ENCODE measurements around the gene LBHD1.

LBHD1 gene

GRCh38 chr11:62673196-62673525, 1.1 kb upstream of the LBHD1 start:
- H3K9me3 ChIP-seq (ENCODE audit: low read depth, low read length) = no peaks in the 10 kb centered on the region
- peak overlapping the region; percentile 45 for H3K9ac ChIP-seq (ENCODE audit: insufficient read length)
- peaks cover 28% of the 10 kb centered on the region for H3K36me3 ChIP-seq (ENCODE audit: insufficient read depth, low read length)
- no peak for DNase-seq (ENCODE audit: low read depth, low spot score)
- no peak overlapping the region for H3K4me3 ChIP-seq
- TF ChIP-seq EZH2 (IDR thresholded peaks at IDR 0.05) (no peak), POLR2AphosphoS5 (IDR thresholded peaks at IDR 0.05; ENCODE audit: borderline replicate concordance, low read depth, low read length) (no peak), FOXP2 (optimal IDR thresholded peaks at IDR 0.05; ENCODE audit: control extremely low read depth, extremely low read length, insufficient read depth) (no peak)
- peak overlapping the region; percentile 14; the same call in 1 of the 2 replicates for H3K27ac ChIP-seq

- TF ChIP-seq FOXP2 (optimal IDR thresholded peaks at IDR 0.05; ENCODE audit: control extremely low read depth, extremely low read length, insufficient read depth) (no peak), POLR2AphosphoS5 (IDR thresholded peaks at IDR 0.05; ENCODE audit: borderline replicate concordance, low read depth, low read length) (no peak), EZH2 (IDR thresholded peaks at IDR 0.05) (no peak)
- H3K9ac ChIP-seq (ENCODE audit: insufficient read length) = peak overlapping the region; percentile 95
- peaks cover 29% of the 10 kb centered on the region for H3K36me3 ChIP-seq (ENCODE audit: insufficient read depth, low read length)
- H3K9me3 ChIP-seq (ENCODE audit: low read depth, low read length) = no peaks in the 10 kb centered on the region
- no peak for DNase-seq (ENCODE audit: low read depth, low spot score)
- H3K4me3 ChIP-seq = peak overlapping the region; percentile 91
- H3K27ac ChIP-seq = peak overlapping the region; percentile 87
Measured at GRCh38 chr11:62671236-62671607, 845 bp downstream of the LBHD1 start.

GRCh38 chr11:62669420-62670161, 2.5 kb downstream of the LBHD1 start:
- TF ChIP-seq POLR2AphosphoS5 (IDR thresholded peaks at IDR 0.05; ENCODE audit: borderline replicate concordance, low read depth, low read length) = no peak
- no peak for TF ChIP-seq FOXP2 (optimal IDR thresholded peaks at IDR 0.05; ENCODE audit: control extremely low read depth, extremely low read length, insufficient read depth)
- TF ChIP-seq EZH2 (IDR thresholded peaks at IDR 0.05) = no peak
- Histone ChIP-seq H3K4me3 (no peak overlapping the region), H3K9me3 (ENCODE audit: low read depth, low read length) (no peaks in the 10 kb centered on the region), H3K27ac (peak overlapping the region; percentile 83), H3K36me3 (ENCODE audit: insufficient read depth, low read length) (peaks cover 28% of the 10 kb centered on the region), H3K9ac (ENCODE audit: insufficient read length) (no peak overlapping the region)
- DNase-seq (ENCODE audit: low read depth, low spot score) = no peak

- TF ChIP-seq POLR2AphosphoS5 (IDR thresholded peaks at IDR 0.05; ENCODE audit: borderline replicate concordance, low read depth, low read length) (peak; percentile 46; the same call in 1 of the 2 replicates), FOXP2 (optimal IDR thresholded peaks at IDR 0.05; ENCODE audit: control extremely low read depth, extremely low read length, insufficient read depth) (no peak), EZH2 (IDR thresholded peaks at IDR 0.05) (no peak)
- no peak for DNase-seq (ENCODE audit: low read depth, low spot score)
- Histone ChIP-seq H3K36me3 (ENCODE audit: insufficient read depth, low read length) (peaks cover 21% of the 10 kb centered on the region), H3K4me3 (peak overlapping the region; percentile 92; the same call in 1 of the 2 replicates), H3K9ac (ENCODE audit: insufficient read length) (no peak overlapping the region), H3K9me3 (ENCODE audit: low read depth, low read length) (no peaks in the 10 kb centered on the region), H3K27ac (peak overlapping the region; percentile 58)
Measured at GRCh38 chr11:62667460-62667859, 4.6 kb downstream of the LBHD1 start.

GRCh38 chr11:62666259-62666926, 5.7 kb downstream of the LBHD1 start:
- Histone ChIP-seq H3K36me3 (ENCODE audit: insufficient read depth, low read length) (peaks cover 25% of the 10 kb centered on the region), H3K9ac (ENCODE audit: insufficient read length) (peak overlapping the region; percentile 97), H3K4me3 (peak overlapping the region; percentile 92), H3K9me3 (ENCODE audit: low read depth, low read length) (no peaks in the 10 kb centered on the region), H3K27ac (peak overlapping the region; percentile 58)
- TF ChIP-seq EZH2 (IDR thresholded peaks at IDR 0.05) (no peak), POLR2AphosphoS5 (IDR thresholded peaks at IDR 0.05; ENCODE audit: borderline replicate concordance, low read depth, low read length) (no peak), FOXP2 (optimal IDR thresholded peaks at IDR 0.05; ENCODE audit: control extremely low read depth, extremely low read length, insufficient read depth) (no peak)
- no peak for DNase-seq (ENCODE audit: low read depth, low spot score)

- H3K36me3 ChIP-seq (ENCODE audit: insufficient read depth, low read length) = peaks cover 25% of the 10 kb centered on the region
- DNase-seq (ENCODE audit: low read depth, low spot score) = no peak
- peak overlapping the region; percentile 92 for H3K4me3 ChIP-seq
- peak overlapping the region; percentile 97 for H3K9ac ChIP-seq (ENCODE audit: insufficient read length)
- no peaks in the 10 kb centered on the region for H3K9me3 ChIP-seq (ENCODE audit: low read depth, low read length)
- peak overlapping the region; percentile 58 for H3K27ac ChIP-seq
- TF ChIP-seq POLR2AphosphoS5 (IDR thresholded peaks at IDR 0.05; ENCODE audit: borderline replicate concordance, low read depth, low read length) = no peak
- TF ChIP-seq FOXP2 (optimal IDR thresholded peaks at IDR 0.05; ENCODE audit: control extremely low read depth, extremely low read length, insufficient read depth) = no peak
- no peak for TF ChIP-seq EZH2 (IDR thresholded peaks at IDR 0.05)
Measured at GRCh38 chr11:62665599-62666258, 6.3 kb downstream of the LBHD1 start.

GRCh38 chr11:62665075-62665598, 6.9 kb downstream of the LBHD1 start, which contains the start of the genes C11orf98 and CSKMT:
Gene C11orf98, minus strand, starts transcription at chr11:62665210. Its CDS starts 41 bp downstream, at chr11:62665169.
Gene CSKMT, plus strand, starts transcription at chr11:62665312. Its CDS starts 568 bp downstream, at chr11:62665880.
- peak within 1 kb of the TSS; percentile 92 for H3K4me3 ChIP-seq
- H3K9ac ChIP-seq (ENCODE audit: insufficient read length) = peak within 1 kb of the TSS; percentile 97
- DNase-seq (ENCODE audit: low read depth, low spot score) = peak; percentile 67
- H3K9me3 ChIP-seq (ENCODE audit: low read depth, low read length) = no peaks in the 10 kb centered on the region
- TF ChIP-seq FOXP2 (optimal IDR thresholded peaks at IDR 0.05; ENCODE audit: control extremely low read depth, extremely low read length, insufficient read depth) = no peak
- peak; percentile 100 for TF ChIP-seq POLR2AphosphoS5 (IDR thresholded peaks at IDR 0.05; ENCODE audit: borderline replicate concordance, low read depth, low read length)
- H3K27ac ChIP-seq = peak within 1 kb of the TSS; percentile 78
- peaks cover 25% of the 10 kb centered on the region for H3K36me3 ChIP-seq (ENCODE audit: insufficient read depth, low read length)
